ENCODE results near the gene MFN1. TPM values are rescaled to one million over a fixed set of nuclear protein-coding genes. Genes with fewer than 3 reads are reported as not detected.

MFN1 gene
- total and polyA plus RNA-seq, 2 of the 13 experiments (the other 11 are each of a cell fraction or from before 2014, with no cell fraction given) = 25.2 to 37.5 TPM

DNA sequence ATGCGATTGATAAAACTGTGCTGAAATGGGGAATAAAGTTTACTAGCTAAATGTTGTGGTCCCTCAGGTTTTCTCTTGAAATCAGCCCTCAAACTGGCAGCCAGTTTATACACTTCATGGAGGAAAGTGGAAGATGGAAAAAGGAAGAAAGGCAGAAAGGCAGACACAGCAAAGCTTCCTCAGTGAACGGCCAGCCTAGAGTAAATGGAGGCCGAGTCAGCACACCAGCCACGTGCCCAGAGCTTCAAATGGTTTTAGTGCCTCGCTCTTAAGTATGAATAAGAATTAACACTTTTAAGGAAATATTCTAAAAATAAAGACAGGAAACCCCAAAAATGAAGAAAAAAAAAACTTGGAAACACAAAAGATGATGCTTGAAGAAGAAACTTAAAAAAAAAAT lies 55.5 kb downstream of the MFN1 start (continued):
- TF ChIP-seq, protein P1, sequence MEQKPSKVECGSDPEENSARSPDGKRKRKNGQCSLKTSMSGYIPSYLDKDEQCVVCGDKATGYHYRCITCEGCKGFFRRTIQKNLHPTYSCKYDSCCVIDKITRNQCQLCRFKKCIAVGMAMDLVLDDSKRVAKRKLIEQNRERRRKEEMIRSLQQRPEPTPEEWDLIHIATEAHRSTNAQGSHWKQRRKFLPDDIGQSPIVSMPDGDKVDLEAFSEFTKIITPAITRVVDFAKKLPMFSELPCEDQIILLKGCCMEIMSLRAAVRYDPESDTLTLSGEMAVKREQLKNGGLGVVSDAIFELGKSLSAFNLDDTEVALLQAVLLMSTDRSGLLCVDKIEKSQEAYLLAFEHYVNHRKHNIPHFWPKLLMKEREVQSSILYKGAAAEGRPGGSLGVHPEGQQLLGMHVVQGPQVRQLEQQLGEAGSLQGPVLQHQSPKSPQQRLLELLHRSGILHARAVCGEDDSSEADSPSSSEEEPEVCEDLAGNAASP (CRISPR knock-in tag; IDR thresholded peaks at IDR 0.05; ENCODE audit: borderline replicate concordance) = no peak
- TF ChIP-seq GABPB1 (CRISPR knock-in tag; IDR thresholded peaks at IDR 0.05) = no peak
- no peak for TF ChIP-seq AHR (CRISPR knock-in tag; IDR thresholded peaks at IDR 0.05)
- TF ChIP-seq PHF5A (CRISPR knock-in tag; IDR thresholded peaks at IDR 0.05; ENCODE audit: low read depth, unreplicated experiment) = no peak
- no peak for TF ChIP-seq HCFC1 (IDR thresholded peaks at IDR 0.05; ENCODE audit: low read depth, low read length)
- no peak for TF ChIP-seq ASH2L (IDR thresholded peaks at IDR 0.05; ENCODE audit: insufficient read length, low read depth, low read length)

GRCh38 chr3:179404307-179404706 lies 56.8 kb downstream of the MFN1 start:
- no peak overlapping the region for H2AFZ ChIP-seq (ENCODE audit: low read length)
- WGBS (ENCODE audit: low lambda C conversion rate) = 93% methylated on average over 2 of the region's 2 CpGs
- H3K9me3 ChIP-seq (ENCODE audit: low read length) = no peaks in the 10 kb centered on the region
- no peak overlapping the region for H3K27ac ChIP-seq (ENCODE audit: extremely low read length, insufficient read depth, low read length)
- POLR2A ChIA-PET = no interaction called here
- BruUV-seq (replicated peaks) = no TSS peak
- H3K9ac ChIP-seq (ENCODE audit: insufficient read depth, low read depth, low read length) = no peak overlapping the region
- FAIRE-seq = no peak
- DNase-seq (ENCODE audit: low spot score) = no peak
- no peaks in the 10 kb centered on the region for H4K20me1 ChIP-seq (ENCODE audit: insufficient read depth, low read length)
- no peaks in the 10 kb centered on the region for H3K4me1 ChIP-seq (ENCODE audit: insufficient read depth, low read length)
- no peaks in the 10 kb centered on the region for H3K27me3 ChIP-seq (ENCODE audit: control insufficient read depth in 1 of 2, insufficient read depth in 2 of 2, low read length in 2 of 2)
- CTCF ChIA-PET (ENCODE audit: low intra/inter-chr PET ratio, low total read pairs) = no interaction called here
- intact Hi-C loops (cut with micrococcal nuclease; ENCODE audit: unreplicated experiment) (no loop called here), in situ Hi-C loops (cut with HindIII; ENCODE audit: extremely low pct_ligation_motif_present, low pct_unique_long_range_greater_than_20kb) (no loop called here)
- no peaks in the 10 kb centered on the region for H3K36me3 ChIP-seq (replicated peaks in 1 of 2; ENCODE audit: control insufficient read depth in 1 of 2, insufficient read depth in 2 of 2, low read length in 2 of 2)
- no peak overlapping the region for H3K4me3 ChIP-seq (replicated peaks in 1 of 3; ENCODE audit: insufficient read depth in 1 of 3, low read depth in 2 of 3, low read length in 3 of 3)
- no peak for ATAC-seq
- H3K4me2 ChIP-seq (ENCODE audit: low read depth, low read length) = no peak overlapping the region
- H3K79me2 ChIP-seq (ENCODE audit: insufficient read depth, low read length) = no peaks in the 10 kb centered on the region
- TF ChIP-seq ZBTB8A (CRISPR knock-in tag; IDR thresholded peaks at IDR 0.05; ENCODE audit: borderline replicate concordance, low read depth) (no peak), ATF2 (CRISPR knock-in tag; IDR thresholded peaks at IDR 0.05) (no peak)
